Measurements from ENCODE around the gene ACAD9. TPM values are rescaled to one million over a fixed set of nuclear protein-coding genes. Genes with fewer than 3 reads are reported as not detected.

Gene ACAD9
- total and polyA plus RNA-seq, 2 donors (not counting 1 experiment from before 2014, with no cell fraction given) = 33.6 to 57.6 TPM

- Mint-ChIP-seq H3K4me1 (no peaks in the 10 kb centered on the region), H3K27ac (no peak overlapping the region), H3K9me3 (ENCODE audit: insufficient read depth) (no peaks in the 10 kb centered on the region), H3K4me3 (no peak overlapping the region), H3K27me3 (no peaks in the 10 kb centered on the region)
- H3K4me1 ChIP-seq (ENCODE audit: control insufficient read depth in 2 of 2, insufficient read depth in 2 of 2, low read length in 2 of 2) = no peaks in the 10 kb centered on the region
- H3K27ac ChIP-seq (ENCODE audit: low read length in 2 of 2) = no peak overlapping the region
- peaks cover 1 to 90% of the 10 kb centered on the region in 2 experiments for H3K36me3 ChIP-seq (replicated peaks in 1 of 2; ENCODE audit: control extremely low read depth in 1 of 2, control insufficient read depth in 1 of 2, extremely low read depth in 1 of 2, insufficient read depth in 2 of 2, low read length in 1 of 2)
- intact Hi-C loops (cut with micrococcal nuclease) = no loop called here
- no peak for DNase-seq
- H3K4me2 ChIP-seq (replicated peaks; ENCODE audit: low read depth, low read length, poor library complexity, severe bottlenecking) = no peak overlapping the region
- H3K9ac ChIP-seq (ENCODE audit: low read length) = no peak overlapping the region
- no peaks in the 10 kb centered on the region for H4K20me1 ChIP-seq (ENCODE audit: control insufficient read depth, insufficient read depth, low read length, poor library complexity, severe bottlenecking)
- POLR2A ChIA-PET = no interaction called here
- no peaks in the 10 kb centered on the region for H3K9me3 ChIP-seq (ENCODE audit: control extremely low read depth in 1 of 3, control insufficient read depth in 2 of 3, insufficient read depth in 1 of 3, low read length in 2 of 3)
- CTCF ChIA-PET = no interaction called here
- no peak overlapping the region for H2AFZ ChIP-seq (ENCODE audit: insufficient read depth, low read depth, low read length, poor library complexity, severe bottlenecking)
- peaks cover 4% of the 10 kb centered on the region for H3K79me2 ChIP-seq (ENCODE audit: control insufficient read depth, insufficient read depth, low read length)
- no peak for TF ChIP-seq EZH2 (IDR thresholded peaks at IDR 0.05; ENCODE audit: borderline replicate concordance, insufficient read depth, low read depth, low read length, poor library complexity, severe bottlenecking)
- WGBS (ENCODE audit: insufficient coverage) = 98% methylated on average over 11 of the region's 12 CpGs
- H3K27me3 ChIP-seq (replicated peaks in 1 of 4; ENCODE audit: control extremely low read depth in 1 of 4, control insufficient read depth in 3 of 4, insufficient read depth in 4 of 4, low read length in 3 of 4) = no peaks in the 10 kb centered on the region
- ATAC-seq (ENCODE audit: low read depth) = no peak
- no peak overlapping the region for H3K4me3 ChIP-seq (ENCODE audit: control extremely low read depth in 1 of 5, extremely low read depth in 1 of 5, insufficient read depth in 1 of 5, low read depth in 2 of 5, low read length in 4 of 5)
Observed at GRCh38 chr3:128903501-128903900, 24.1 kb downstream of the ACAD9 start.

- no peaks in the 10 kb centered on the region for H3K27me3 Mint-ChIP-seq
- Histone ChIP-seq H3K4me2 (replicated peaks; ENCODE audit: low read depth, low read length, poor library complexity, severe bottlenecking) (no peak overlapping the region), H3K4me1 (ENCODE audit: control insufficient read depth in 2 of 2, insufficient read depth in 2 of 2, low read length in 2 of 2) (no peaks in the 10 kb centered on the region), H3K9me3 (ENCODE audit: control extremely low read depth in 1 of 3, control insufficient read depth in 2 of 3, insufficient read depth in 1 of 3, low read length in 2 of 3) (no peaks in the 10 kb centered on the region), H2AFZ (ENCODE audit: insufficient read depth, low read depth, low read length, poor library complexity, severe bottlenecking) (no peak overlapping the region), H4K20me1 (ENCODE audit: control insufficient read depth, insufficient read depth, low read length, poor library complexity, severe bottlenecking) (no peaks in the 10 kb centered on the region), H3K9ac (ENCODE audit: low read length) (no peak overlapping the region), H3K27ac (ENCODE audit: low read length in 2 of 2) (no peak overlapping the region), H3K4me3 (ENCODE audit: control extremely low read depth in 1 of 5, extremely low read depth in 1 of 5, insufficient read depth in 1 of 5, low read depth in 2 of 5, low read length in 4 of 5) (no peak overlapping the region), H3K79me2 (ENCODE audit: control insufficient read depth, insufficient read depth, low read length) (peaks cover 4% of the 10 kb centered on the region), H3K36me3 (replicated peaks in 1 of 2; ENCODE audit: control extremely low read depth in 1 of 2, control insufficient read depth in 1 of 2, extremely low read depth in 1 of 2, insufficient read depth in 2 of 2, low read length in 1 of 2) (peaks cover 1 to 87% of the 10 kb centered on the region in 2 experiments), H3K27me3 (replicated peaks in 1 of 4; ENCODE audit: control extremely low read depth in 1 of 4, control insufficient read depth in 3 of 4, insufficient read depth in 4 of 4, low read length in 3 of 4) (no peaks in the 10 kb centered on the region)
- 96% methylated on average over 25 of the region's 25 CpGs for WGBS (ENCODE audit: insufficient coverage)
- ChIA-PET CTCF (interaction anchor here (0.5 kb wide), 1 partner anchor 1323 kb away, joined by 3 read pairs; no protein-coding TSS in a partner anchor), POLR2A (no interaction called here)
- H3K4me1 Mint-ChIP-seq = no peaks in the 10 kb centered on the region
- intact Hi-C loops (cut with micrococcal nuclease) = no loop called here
- ATAC-seq (ENCODE audit: low read depth) = no peak
- TF ChIP-seq CTCF (IDR thresholded peaks at IDR 0.05) = no peak
- no peak for TF ChIP-seq EZH2 (IDR thresholded peaks at IDR 0.05; ENCODE audit: borderline replicate concordance, insufficient read depth, low read depth, low read length, poor library complexity, severe bottlenecking)
- DNase-seq = peak; percentile 1
- H3K4me3 Mint-ChIP-seq = no peak overlapping the region
- H3K9me3 Mint-ChIP-seq (ENCODE audit: insufficient read depth) = no peaks in the 10 kb centered on the region
- no peak overlapping the region for H3K27ac Mint-ChIP-seq
Observed at GRCh38 chr3:128906031-128906803, 26.8 kb downstream of the ACAD9 start.

Data from B cell (primary cell).